Activated CD4-positive, alpha-beta T cell treated with anti-CD3 and anti-CD28 coated beads for 4 hours (primary cell): ENCODE measurements around the gene PIP5K1C.

Experiments used
- DNase-seq, 2 donors: peaks; one replicate each; pipeline ENCODE4 v3.0.0-alpha.2; 2020

The PIP5K1C gene

DNA sequence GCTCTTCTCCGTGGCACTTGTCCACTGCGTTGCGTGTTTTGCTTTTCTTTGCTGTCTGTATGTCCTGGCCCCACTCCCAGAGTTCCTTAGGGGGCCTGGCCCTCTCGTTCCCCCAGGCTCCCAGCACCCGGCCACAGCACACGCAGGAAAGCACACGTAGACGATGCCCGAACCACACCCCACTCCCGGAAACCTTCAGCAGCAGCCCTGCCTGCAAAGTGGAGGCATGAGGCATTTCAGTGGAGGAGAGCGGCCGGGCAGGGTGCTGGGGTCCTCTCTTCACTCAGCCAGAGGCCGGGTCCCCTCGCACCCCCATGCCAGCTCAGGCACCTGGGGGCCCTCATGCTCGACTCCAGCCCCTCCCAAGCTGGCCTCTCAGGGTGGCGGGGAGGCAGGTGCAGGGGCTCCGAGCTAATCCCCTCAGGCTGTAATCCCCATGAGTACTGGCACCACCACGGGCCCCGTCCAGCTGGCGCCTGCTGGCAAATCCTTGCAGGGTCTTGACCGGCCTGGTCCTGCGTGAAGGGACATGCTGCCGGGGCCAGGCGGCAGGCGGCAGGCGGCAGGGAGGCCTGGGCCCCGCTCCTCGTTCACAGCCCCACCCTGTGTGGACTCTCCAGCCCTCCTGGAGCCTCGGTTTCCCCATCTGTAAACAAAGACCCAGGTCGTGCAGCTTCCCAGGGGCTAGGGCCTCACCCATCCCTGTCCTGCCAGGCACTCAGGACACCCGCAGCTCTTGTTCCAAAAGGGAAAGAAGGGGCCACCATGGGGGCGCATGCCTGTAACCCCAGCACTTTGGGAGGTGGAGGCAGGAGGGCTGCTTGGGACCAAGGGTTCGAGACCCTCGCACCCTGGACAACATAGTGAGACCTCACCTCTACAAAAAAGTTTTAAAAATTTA, 7.0 kb downstream of the PIP5K1C start:
- DNase-seq = no peak

DNA sequence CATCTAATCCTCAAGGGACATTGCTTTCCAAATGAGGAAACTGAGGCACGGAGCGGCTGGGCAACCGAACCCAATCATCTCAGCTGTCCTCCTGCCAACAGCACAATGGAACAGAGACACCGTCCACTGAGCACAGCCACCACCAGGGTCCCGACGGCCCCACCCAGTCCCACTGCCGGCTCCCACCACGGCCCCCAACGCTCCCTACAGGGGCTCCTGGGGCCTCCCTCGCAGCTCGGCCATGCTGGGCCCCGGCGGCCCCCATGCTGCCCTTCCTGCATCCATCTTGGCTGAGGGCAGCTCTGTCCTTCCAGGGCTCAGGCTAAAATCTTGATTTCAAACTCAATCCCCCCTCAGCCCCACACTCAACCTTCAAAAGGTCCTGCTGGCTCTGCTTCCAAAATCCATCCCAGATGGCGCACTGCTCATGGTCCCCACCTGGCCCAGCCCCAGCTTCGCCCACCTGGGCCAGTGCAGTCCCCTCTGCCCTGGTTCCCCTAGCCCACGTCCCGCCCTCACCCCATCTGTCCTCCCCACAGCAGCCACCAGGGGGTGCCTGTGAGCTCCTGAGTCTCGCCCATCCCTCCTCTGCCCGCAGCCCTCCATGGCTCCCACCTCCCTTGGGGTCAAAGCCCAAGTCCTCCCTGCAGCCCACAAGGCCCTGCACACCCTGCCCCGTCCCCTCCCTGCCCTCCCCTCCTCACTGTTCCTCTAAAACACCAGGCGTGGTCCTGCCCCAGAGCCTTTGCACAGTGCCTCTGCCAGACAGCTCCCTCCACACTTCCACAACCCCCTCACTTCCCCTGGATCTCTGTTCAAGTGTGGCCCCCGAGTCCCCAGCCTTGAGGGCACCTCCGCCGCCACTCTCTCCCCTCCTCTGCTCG, 7.9 kb downstream of the PIP5K1C start:
- peak; percentile 49 to 61 for DNase-seq

DNA sequence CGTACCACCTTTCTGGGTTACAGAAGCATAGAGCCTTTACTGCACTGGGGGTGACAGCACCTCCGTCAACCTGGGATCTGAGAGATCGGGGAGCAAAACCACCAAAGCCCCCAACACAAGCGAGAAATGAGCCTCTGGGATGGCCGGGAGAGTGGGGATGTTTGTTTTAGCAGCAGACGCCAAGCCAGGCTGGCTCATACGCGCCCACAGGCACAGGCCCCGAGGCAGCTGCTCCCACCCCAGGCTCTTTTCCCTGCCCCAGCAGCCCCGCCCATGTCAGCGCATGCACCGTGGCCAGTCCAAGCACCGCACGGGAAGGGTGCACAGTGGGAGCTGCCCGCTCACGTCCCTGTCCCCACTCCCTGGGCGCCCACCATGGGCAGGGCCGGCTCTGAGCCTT, 8.5 kb downstream of the PIP5K1C start:
- no peak for DNase-seq

DNA sequence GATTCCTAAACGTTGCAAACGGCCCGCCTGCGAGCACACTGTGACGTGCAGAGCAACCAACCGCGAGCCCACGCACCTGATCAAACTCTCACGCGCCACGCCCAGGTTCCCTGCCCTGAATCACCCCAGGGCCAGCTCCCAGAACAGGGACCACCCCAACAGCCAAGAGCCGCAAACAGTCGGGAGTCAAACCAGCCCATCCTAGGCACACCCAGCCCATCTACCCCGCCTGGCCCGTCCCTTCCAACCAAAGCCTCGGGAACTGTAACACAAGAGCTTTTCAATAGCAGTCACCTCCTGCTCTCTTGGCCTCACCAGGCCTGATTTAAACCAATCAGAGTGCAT, 8.9 kb downstream of the PIP5K1C start:
- no peak for DNase-seq

DNA sequence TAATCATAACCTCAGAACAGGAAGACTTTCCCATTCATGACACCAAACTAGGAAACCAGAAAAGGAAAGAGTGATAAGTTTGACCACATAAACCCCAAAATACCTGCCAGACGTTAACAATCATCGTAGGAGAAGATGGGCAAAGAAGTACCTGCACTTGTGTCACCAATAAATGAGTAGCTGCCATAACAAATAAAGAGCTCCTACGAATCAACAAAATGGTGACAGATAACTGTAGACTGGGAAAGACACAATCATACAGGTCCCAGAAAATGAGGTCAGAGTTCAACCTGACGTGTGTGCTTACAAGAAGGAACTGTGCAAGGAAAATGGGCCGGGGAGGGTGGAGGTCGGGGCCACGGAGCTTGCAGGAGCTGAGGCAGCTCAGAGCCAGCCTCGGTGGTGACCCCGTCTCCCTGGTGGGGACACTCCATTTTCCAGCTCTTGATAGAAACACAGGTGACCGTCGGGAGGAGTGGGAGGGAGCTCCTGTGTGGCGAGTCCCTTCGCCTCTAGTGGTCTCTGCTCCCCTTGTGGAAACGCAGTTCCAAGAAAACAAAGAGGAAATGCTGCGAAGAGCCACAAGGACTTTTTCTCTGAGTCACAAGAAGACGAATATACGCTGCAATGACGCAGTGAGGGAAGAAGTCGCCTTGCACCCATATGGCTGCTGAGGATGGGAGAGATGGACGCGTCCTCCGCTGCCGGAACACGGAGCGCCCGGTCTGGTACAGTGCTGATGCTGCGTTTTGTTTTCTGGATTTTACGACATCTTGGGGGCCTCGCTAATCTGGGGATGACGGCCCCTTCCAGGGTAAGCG, 9.5 kb downstream of the PIP5K1C start:
- no peak for DNase-seq

DNA sequence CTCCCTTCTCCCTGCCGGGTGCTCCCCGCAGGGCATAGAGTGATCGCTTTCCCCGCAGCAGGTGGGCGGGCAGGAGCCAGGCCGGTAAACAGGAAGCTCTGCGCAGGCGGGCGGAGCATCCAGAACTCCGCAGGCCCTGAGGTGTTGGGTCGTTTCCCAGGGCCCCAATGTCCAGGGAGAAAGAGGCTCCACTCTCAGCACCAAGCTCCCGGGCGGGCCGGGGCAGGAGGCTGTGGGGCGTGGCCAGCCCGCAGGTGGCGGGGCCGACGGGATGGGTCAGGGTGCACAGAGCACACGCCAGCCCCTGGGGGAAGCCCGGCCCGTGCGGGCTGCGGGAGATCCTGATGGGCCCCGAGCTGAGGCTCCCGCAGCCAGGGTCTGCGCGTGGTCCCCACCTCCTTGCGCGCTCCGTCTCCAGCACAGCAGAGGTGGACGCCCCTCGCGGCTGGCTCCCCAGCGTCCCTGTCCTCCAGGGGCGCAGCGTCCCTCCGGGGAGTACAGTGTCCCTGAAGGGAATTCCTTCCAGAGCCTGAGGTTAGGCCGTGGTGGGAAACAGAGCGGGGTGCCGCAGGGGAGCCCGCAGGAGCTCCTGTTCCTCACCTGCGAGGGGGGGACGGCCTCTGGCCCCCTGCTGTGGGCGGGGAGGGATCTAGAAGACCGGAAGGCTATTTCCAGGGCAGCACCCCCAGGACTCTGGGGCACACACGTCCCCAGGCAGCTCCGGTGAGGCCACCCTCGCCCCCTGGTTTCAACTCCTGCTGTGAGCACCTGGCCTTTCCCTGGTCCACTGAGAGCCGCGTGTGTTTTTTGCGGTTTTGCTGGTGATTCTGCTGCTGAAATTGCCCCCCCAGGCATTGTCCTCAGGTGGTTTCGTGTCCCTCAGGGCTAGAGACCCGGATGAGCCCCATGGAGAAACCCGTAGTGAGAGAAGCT, 12.2 kb downstream of the PIP5K1C start:
- DNase-seq = peak in 1 of 2 donors; percentile 25

DNA sequence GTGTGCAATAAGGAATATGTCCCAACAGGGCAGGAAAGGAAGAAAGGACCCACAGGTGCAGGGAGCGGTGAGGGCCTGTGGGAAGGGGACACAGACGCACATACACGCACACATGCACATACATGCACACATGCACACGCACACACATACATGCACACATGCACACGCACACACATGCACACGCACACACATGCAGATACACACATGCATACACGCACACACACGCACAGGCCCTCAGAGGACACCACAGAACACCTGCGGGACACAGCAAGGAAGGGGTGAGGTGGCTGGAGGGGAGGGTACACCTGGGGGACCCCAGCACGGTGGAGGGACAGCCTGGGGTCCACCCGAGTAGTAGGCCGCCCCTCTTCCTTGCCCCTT, 12.9 kb downstream of the PIP5K1C start:
- DNase-seq = no peak

DNA sequence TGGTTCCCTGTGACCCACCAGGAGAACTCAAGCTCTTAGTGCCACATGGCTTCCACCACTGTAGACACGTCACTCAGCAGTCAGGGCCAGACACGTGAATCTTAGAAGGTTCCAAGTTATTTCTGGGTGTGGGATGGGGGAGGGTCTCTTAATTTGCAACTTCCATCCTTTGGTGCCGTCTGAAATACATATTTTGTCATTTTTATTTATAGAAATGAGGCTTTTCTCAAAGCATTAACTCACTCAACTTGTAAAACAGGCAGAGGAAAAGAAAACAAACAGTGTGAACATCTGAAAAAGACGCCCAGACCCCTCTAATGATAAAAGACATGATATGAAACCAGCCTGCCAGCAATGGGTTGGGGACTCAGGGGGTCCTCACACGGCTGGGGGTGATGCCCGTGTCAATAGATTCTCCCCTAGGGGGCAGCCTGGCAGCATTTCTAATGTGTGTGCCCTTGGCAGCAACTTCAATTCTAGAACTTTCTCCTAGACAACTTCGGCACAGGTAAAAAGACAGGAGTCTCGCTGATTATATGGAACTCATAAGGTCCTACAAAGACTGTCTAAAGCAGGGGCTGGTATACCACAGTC, 15.4 kb downstream of the PIP5K1C start:
- no peak for DNase-seq

DNA sequence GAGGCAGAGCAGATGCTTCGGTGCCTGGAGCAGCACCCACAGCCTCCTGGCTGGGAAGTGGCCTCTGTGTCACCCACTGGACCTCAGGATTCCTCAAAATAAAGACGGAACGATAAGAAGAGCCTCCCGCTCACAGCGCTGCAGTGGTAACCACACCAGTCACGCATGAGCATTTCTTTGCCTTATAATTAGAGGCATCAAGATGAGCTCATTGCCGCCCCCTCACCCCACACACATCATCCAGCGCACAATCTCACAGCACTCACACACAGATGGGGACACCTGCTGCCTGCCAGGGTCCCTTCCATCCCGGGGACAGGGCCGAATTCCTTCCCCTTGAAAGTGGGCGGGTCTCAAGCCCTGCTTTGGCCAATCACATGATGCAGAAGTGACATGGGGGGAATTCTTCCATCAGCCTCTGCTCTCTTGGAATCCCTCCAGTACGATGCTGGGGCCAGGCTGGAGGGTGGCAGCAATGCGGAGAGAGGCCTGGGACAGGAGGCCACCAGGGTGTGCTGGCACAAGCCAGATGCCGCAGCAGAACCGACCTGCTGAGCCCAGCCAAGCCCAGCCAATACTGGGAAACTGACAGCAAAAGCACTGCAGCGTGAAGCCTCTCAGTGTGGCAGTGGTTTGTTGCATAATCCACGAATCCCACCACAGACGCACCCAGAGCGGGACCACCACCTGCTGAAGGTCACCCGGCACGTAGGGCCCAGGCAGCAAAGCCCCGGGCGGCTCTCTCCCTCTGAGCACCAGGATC, 16.0 kb downstream of the PIP5K1C start:
- no peak for DNase-seq

DNA sequence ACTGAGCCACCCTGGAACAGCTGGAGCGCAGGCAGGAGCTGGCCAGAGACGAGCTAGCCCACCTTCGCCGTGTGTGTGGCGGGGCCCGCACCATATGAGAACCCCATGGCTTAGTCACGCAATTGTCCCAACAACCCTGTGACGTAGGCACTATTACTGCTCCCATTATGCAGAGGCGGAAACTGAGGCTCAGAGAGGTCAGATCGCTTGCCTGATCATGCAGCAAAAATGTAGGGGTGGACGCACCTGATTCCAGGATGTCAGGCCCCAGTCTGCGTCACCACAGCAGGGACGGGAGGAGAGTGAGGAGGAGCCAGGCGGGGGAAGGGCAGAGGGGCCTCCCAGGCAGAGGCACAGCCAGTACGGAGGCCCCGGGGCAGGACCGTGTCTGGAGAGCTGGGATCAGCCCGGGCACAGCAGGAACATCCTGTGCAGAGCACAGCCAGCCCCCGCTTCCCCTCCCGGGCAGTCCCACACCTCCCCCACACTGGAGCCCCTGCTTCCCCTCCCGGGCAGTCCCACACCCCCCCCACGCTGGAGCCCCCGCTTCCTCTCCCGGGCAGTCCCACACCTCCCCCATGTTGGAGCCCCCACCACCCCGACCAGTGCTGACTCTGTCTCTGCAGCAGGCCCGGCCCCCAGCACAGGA, 16.7 kb downstream of the PIP5K1C start:
- DNase-seq = no peak

DNA sequence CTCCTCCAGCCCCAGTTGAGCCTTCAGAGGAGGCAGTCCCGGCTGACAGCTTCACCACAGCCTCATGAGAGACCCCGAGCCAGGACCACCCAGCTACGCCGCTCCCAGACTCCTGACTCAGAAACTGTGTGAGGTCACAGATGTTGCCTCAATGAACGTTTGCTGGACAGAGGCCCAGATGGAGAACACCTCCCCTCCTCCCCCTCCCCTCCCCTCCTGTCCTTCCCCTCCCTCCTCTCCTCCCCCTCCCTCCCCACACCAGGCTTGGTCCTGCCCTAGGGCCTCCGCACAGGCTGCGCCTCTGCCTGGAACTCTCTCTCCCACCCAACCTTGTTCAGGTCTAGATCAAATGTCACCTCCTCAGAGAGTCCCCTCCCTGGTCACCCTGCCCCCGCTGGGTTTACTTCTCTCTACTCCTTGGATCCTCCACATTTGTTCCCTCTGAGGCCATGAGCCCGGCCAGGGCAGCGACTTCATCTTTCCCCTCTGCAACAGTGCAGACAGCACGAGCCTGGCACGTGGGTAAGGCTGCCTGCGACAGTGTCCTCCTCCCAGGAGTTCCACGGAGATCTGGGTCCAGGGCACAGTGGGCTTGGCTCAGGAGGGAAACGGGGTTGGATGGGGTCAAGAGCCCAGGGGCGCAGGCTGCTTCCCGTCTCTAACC, 17.4 kb downstream of the PIP5K1C start:
- no peak for DNase-seq

DNA sequence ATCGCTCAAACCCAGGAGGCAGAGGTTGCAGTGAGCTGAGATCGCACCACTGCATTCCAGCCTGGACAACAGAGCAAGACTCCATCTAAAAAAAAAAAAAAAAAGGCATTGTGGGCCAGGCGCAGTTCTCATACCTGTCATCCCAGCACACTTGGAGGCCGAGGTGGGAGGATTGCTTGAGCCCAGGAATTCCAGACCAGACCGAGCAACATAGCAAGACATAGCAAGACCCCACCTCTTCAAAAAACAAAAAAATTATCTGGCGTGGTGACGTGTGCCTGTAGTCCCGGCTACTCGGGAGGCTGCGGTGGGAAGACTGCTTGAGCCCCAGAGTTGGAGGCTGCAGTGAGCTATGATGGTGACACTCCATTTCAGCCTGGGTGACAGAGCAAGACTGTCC, 18.0 kb downstream of the PIP5K1C start:
- DNase-seq = no peak

DNA sequence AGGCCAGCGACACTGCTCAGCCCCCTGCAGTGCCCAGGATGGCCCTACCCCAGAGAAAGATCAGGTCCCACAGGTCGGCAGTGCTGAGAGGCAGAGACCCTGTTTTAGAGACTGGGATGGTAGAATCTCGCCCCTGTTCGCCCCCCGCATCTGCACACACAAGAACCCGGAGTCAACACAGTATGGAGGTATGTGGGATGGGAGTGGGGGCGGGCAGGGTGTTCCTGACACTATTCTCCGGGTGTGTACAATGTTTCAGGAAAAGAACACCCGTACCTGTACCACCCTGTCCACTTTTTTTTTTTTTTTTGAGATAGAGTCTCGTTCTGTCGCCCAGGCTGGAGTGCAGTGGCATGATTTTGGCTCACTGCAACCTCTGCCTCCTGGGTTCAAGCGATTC, 19.3 kb downstream of the PIP5K1C start:
- no peak for DNase-seq

DNA sequence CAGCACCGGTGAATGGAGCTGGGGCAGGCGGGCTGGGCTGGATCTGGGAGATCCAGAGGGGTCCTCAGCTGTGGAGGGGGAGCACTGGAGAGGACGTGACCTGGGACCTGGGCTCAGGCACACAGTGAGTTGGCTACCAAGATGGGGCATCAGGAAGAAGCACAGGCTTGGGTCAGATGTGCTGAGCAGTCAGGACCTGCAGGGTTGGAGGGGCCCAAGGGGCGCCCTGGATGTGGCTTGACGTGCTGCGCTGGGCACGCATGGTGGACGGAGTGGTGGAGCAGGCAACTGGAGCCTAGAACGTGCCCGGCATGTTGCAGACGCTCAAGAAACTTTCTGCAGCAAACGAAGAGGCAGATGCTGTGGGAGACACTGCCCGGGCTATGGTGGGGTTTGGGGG, 20.7 kb downstream of the PIP5K1C start:
- no peak for DNase-seq

DNA sequence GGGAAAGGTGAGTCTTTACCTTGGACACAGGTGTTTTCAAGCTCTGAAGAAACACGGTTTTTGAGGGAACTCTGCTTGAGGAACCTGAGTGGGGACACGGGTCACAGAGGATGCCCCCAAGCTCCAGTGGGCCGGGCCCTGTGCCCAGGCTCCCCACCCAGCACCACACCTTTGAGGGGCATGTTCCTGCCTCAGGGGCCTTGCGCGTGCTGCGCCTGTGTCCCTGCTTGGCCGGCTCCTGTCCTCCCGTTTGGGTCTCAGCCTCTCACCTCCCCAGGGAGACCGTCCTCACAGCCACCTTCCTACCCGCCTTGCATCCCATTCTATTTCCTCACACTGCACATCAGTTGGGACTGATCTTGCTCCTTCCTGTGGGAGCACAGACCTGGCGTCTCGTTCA, 21.1 kb downstream of the PIP5K1C start:
- DNase-seq = no peak

DNA sequence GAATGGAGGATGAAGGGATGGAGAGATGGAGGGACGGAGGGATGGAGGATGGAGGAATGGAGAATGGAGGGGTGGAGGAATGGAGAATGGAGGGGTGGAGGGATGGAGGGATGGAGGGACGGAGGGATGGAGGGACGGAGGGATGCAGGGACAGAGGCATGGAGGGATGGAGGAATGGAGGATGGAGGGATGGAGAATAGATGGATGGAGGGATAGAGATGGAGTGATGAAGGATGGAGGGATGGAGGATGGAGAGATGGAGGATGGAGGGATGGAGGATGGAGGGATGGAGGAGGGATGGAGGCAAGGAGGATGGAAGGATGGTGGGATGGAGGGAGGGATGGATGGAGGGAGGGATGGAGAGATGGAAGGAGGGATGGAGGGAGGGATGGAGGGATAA, 22.1 kb downstream of the PIP5K1C start:
- no peak for DNase-seq

DNA sequence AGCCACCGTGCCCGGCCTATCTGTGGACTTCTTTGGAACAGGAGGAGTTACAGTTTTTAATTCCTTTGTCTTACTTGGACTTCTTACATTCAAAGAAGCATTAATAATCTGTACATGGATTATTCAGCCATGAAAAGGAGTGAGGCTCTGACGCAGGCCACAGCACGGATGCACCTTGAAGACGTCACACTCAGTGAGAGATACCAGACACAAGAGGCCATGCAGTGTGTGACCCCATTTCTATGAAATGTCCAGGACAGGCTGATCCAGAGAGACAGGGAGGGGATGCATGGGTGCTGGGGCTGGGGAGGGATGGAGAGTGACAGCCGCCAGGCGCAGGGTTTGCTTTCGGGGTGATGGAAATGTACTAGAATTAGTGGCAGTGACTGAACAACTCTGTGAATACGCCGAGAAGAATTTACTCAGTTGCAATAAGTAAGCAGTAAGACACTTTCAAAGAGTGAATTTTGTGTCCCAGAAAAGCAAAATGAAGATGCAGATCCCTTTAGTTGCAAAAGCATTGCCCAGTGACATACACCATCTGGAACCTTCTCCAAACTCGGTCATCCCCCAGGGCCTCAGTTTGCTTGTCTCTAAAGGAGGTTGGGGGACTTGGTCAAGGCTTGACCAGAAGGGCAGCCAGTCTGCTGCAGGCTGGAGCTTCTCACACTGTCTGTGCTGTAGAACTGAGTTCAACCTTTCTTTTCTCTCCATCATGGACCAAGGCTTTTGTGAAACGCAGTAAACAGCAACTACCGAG, 25.3 kb downstream of the PIP5K1C start:
- DNase-seq = no peak

DNA sequence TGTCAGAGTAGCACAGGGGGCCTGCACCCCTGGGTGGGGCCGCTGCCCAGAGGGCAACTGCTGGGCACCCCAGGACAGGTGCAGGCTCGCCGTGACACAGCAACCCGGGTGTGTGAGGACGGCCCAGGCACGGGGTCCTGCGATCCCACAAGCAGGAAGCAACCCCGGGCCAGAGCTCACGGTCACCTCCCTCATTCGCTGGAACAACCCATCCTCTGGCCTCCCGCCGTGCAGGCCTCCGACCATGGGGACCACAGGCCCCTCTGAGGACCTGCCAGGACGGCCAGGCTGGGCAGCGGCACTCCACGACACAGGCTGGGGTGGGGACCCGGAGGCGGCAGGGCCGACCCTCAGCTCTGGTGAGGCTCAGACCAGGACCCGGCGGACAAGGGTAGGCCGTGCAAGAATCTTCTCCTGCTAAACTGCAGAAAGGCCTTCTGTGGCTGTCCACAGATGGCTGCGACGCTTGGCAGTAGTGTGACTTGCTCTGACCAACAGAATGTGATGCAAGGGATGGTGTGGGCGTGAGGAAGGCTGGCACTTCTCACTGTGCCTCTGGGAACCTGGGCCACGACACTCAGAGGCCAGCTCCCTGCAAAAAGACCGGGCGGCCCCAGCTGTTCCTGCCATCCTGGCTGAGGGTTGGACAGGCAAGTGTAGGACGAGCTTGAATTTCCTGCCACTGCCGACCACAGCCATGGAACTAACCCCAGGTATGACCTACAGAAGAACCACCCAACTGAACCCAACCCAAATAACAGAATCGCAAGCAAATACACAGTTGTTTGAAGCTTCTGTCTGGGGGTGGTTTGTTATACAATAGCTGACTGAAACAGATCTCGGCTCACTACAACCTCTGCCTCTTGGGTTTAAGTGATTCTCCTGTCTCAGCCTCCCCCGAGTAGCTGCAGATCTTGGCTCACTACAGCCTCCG, 26.5 kb downstream of the PIP5K1C start:
- DNase-seq = no peak
